Gastroesophageal sphincter (tissue), 4 donors: ENCODE results near the gene TTLL5. TPM values are rescaled to one million over a fixed set of nuclear protein-coding genes. Genes with fewer than 3 reads are reported as not detected.

Experiments
- ATAC-seq: fragments of 150-250 bp; one replicate; pipeline ENCODE4 v1.9.1; 2016; ENCODE audit warnings: mild to moderate bottlenecking, moderate library complexity
- H3K27ac ChIP-seq, 4 donors: fragments of 200-600 bp; sonication (generic) in 3 of 4; 1 replicate in 3 of 4; 2 replicates in 1 of 4; pipeline ENCODE4 v1.5.1; 2016 to 2019
- H3K27me3 ChIP-seq: fragments of 200-600 bp; sonication (generic); one replicate; pipeline ENCODE4 v1.5.1; 2019
- H3K36me3 ChIP-seq, 2 donors: fragments of 200-600 bp; sonication (generic); one replicate each; pipeline ENCODE4 v1.5.1; 2019; ENCODE audit warnings: control low read depth in 1 of 2
- H3K4me1 ChIP-seq, 3 donors: fragments of 200-600 bp; sonication (generic); 1 replicate in 2 of 3; 2 replicates in 1 of 3; pipeline ENCODE4 v1.5.1; 2016 to 2019; ENCODE audit warnings: control low read depth in 2 of 3
- H3K4me3 ChIP-seq, 2 donors: fragments of 200-600 bp; sonication (generic); one replicate each; pipeline ENCODE4 v1.5.1; 2019; ENCODE audit warnings: mild to moderate bottlenecking in 1 of 2, moderate library complexity in 1 of 2
- H3K9me3 ChIP-seq, 3 donors: fragments of 200-600 bp; sonication (generic); one replicate each; pipeline ENCODE4 v1.5.1; 2017 to 2019; ENCODE audit warnings: control low read depth in 2 of 3
- EP300 ChIP-seq: sonication (generic); formaldehyde crosslinking; IDR thresholded peaks from one replicate; pipeline ENCODE4 v1.6.1; 2017; ENCODE audit warnings: antibody characterized with exemption, mild to moderate bottlenecking
- POLR2A ChIP-seq, 2 donors: fragments of 450-650 bp; IDR thresholded peaks; one replicate each; pipeline ENCODE4 v1.6.1; 2017; ENCODE audit warnings: antibody characterized with exemption in 2 of 2, mild to moderate bottlenecking in 2 of 2, moderate library complexity in 1 of 2
- POLR2AphosphoS5 ChIP-seq: sonication (generic); formaldehyde crosslinking; IDR thresholded peaks from one replicate; pipeline ENCODE4 v1.6.1; 2017; ENCODE audit warnings: antibody characterized with exemption
- WGBS, 2 donors: methylation state at CpG; one replicate each; pipeline ENCODE4 v1.1.5; 2018; ENCODE audit warnings: low coverage in 1 of 2; 5-methylcytosine and 5-hydroxymethylcytosine counted together
- total RNA-seq, 4 donors: library from RNA; depleted of rRNA; stranded (reverse); fragments of >200 nt; gene quantifications; one replicate each; pipeline ENCODE4 v1.1.0, GENCODE V29; 2016
- TF ChIP-seq, protein P1 (sequence below), 4 experiments: fragments of 200-600 bp in 2 of 4; fragments of 450-650 bp in 2 of 4; sonication (generic) in 1 of 4; IDR thresholded peaks; one replicate each; pipeline ENCODE4 v1.5.1; 2017 to 2019; ENCODE audit warnings: antibody characterized with exemption in 4 of 4, mild to moderate bottlenecking in 2 of 4, moderate library complexity in 2 of 4

TTLL5 gene
- total RNA-seq, 4 donors from 2014 or later = 18.1 to 30.0 (median 22.1) TPM

DNA sequence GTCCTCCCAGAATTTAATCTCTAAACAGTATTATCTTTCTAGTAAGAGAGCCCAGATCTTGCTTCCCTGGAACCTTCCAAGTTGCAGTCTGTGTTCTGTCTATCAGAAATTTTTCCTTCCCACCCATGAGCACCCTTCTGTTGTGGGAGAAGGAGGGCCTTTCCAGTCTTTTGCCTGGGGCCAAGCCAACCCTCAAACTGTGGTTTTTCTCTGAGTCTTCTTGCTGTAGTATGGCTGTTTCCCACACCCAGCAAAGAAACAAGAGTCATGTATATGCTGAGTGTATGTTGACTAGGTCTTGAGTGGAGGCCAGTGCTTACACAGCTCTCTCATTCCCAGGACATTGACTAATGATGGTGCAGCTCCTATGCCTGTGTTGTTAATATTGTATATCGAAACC is 216.2 kb downstream of the TTLL5 start:
- Histone ChIP-seq H3K36me3 (no peaks in the 10 kb centered on the region), H3K27me3 (no peaks in the 10 kb centered on the region), H3K27ac (peak overlapping the region in 3 of 4 donors; percentile 29 to 58 (median 48)), H3K4me3 (no peak overlapping the region), H3K9me3 (no peaks in the 10 kb centered on the region), H3K4me1 (peaks cover 0 to 22% (median 4%) of the 10 kb centered on the region in 3 donors)
- 43% methylated on average over 1 of the region's 1 CpG; no CpG with 5 or more reads in 1 of the 2 donors for WGBS, 2 donors
- ATAC-seq = no peak
- TF ChIP-seq, protein P1, sequence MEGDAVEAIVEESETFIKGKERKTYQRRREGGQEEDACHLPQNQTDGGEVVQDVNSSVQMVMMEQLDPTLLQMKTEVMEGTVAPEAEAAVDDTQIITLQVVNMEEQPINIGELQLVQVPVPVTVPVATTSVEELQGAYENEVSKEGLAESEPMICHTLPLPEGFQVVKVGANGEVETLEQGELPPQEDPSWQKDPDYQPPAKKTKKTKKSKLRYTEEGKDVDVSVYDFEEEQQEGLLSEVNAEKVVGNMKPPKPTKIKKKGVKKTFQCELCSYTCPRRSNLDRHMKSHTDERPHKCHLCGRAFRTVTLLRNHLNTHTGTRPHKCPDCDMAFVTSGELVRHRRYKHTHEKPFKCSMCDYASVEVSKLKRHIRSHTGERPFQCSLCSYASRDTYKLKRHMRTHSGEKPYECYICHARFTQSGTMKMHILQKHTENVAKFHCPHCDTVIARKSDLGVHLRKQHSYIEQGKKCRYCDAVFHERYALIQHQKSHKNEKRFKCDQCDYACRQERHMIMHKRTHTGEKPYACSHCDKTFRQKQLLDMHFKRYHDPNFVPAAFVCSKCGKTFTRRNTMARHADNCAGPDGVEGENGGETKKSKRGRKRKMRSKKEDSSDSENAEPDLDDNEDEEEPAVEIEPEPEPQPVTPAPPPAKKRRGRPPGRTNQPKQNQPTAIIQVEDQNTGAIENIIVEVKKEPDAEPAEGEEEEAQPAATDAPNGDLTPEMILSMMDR (IDR thresholded peaks at IDR 0.05) = no peak
- no peak for TF ChIP-seq EP300
- no peak for TF ChIP-seq POLR2A (IDR thresholded peaks at IDR 0.05)
- no peak for TF ChIP-seq POLR2AphosphoS5

DNA sequence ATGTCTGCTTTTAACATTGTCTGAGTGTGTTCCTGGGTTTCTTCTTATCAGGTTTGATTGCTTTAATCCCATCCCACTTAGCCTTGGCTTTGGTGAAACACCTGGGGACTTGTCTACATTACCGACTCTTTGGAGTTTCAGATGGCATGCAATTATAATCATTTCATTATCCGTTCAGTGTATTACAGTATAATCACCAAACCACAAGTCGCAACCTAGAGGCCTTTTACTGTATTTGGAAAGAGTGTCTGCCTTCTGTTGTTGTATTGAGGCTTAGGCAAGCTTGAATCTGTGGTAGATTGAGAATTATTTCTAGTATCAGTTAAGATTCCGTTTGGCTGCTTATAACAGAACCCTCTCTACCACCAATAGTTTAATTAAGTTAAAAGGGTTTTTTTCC is 216.8 kb downstream of the TTLL5 start:
- no peak for ATAC-seq
- peaks cover 0 to 3% of the 10 kb centered on the region in 2 donors for H3K36me3 ChIP-seq
- H3K9me3 ChIP-seq = no peaks in the 10 kb centered on the region
- 61 to 79% methylated on average over 3 to 4 of the region's 4 CpGs for WGBS, 2 donors
- peak overlapping the region in 1 of 4 donors; percentile 58 for H3K27ac ChIP-seq
- no peaks in the 10 kb centered on the region for H3K27me3 ChIP-seq
- TF ChIP-seq, protein P1 (IDR thresholded peaks at IDR 0.05) = no peak
- no peak for TF ChIP-seq POLR2A (IDR thresholded peaks at IDR 0.05)
- TF ChIP-seq EP300 = no peak
- TF ChIP-seq POLR2AphosphoS5 = no peak
- H3K4me3 ChIP-seq = no peak overlapping the region
- peaks cover 0 to 22% (median 4%) of the 10 kb centered on the region in 3 donors for H3K4me1 ChIP-seq

DNA sequence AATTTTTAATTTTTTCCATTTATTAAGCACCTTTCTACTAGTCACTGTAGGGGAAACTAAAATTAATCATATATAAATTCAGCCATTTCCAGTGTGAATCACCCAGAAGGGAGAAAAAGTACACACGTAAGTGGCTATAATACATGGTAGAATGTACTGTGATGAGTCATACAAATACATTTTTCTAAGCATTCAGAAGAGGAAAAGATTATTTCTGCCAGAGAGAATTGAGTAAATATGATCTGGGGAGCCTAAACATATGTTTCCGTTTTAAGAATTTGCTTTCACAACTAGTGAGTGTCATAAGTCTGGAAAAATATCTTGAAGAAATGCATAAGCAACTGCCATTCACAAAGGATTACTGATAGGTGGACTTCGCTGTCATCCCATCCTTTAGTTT is 218.0 kb downstream of the TTLL5 start:
- Histone ChIP-seq H3K27ac (no peak overlapping the region), H3K36me3 (peaks cover 0 to 8% of the 10 kb centered on the region in 2 donors), H3K4me1 (peaks cover 0 to 22% (median 4%) of the 10 kb centered on the region in 3 donors), H3K27me3 (no peaks in the 10 kb centered on the region), H3K9me3 (no peaks in the 10 kb centered on the region), H3K4me3 (no peak overlapping the region)
- no peak for ATAC-seq
- WGBS, 2 donors = 57 to 64% methylated on average over 3 of the region's 3 CpGs
- no peak for TF ChIP-seq POLR2A (IDR thresholded peaks at IDR 0.05)
- TF ChIP-seq EP300 = no peak
- no peak for TF ChIP-seq POLR2AphosphoS5
- TF ChIP-seq, protein P1 (IDR thresholded peaks at IDR 0.05) = no peak

DNA sequence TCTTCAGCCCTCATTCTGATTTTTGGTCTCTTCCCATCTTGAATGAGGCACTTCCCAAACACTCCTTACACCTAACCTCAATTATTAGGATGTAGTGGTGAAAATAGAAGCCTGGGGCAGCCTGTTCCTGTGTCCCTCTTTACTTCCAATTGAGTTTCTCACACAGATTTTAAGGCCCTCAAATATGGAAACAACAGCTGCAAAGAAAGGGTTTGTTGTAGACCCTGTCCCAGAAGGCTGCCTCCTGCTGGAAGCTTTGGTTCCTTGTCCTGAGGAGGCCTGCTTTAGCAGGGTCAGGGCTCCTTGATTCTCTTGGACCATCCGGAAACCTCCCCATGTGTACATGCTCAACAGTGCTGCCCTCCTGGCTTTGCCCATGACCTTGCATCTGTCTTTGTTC is 219.5 kb downstream of the TTLL5 start:
- no peak for ATAC-seq

DNA sequence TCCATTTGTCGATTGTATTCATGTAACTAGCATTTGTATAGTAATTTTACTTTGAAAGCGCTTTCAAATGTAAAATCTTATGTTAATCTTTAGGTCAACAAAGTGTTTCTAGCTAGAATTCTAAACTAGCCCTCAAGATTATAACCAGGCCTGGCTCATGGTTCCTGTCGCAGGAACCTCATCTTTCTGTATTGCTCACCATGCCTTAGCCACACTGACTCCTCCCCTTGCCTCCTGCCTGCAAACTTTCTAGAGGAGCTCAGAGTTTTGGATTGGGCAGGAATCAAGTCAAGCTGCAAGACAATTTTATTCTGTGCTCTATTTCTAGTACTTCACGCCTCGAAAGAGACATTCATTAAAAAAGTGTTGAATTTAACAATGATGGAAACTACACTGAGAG is 220.9 kb downstream of the TTLL5 start:
- Histone ChIP-seq H3K27ac (no peak overlapping the region), H3K36me3 (peaks cover 0 to 12% of the 10 kb centered on the region in 2 donors), H3K4me1 (peaks cover 0 to 19% (median 0%) of the 10 kb centered on the region in 3 donors), H3K27me3 (no peaks in the 10 kb centered on the region), H3K9me3 (no peaks in the 10 kb centered on the region), H3K4me3 (no peak overlapping the region)
- 95 to 100% methylated on average over 5 of the region's 5 CpGs for WGBS, 2 donors
- TF ChIP-seq, protein P1 (IDR thresholded peaks at IDR 0.05) = no peak
- TF ChIP-seq POLR2A (IDR thresholded peaks at IDR 0.05) (no peak), EP300 (no peak), POLR2AphosphoS5 (no peak)
- no peak for ATAC-seq

More for the DNA sequence above, 219.5 kb downstream of the TTLL5 start:
- Histone ChIP-seq H3K9me3 (no peaks in the 10 kb centered on the region), H3K27ac (no peak overlapping the region), H3K36me3 (peaks cover 0 to 12% of the 10 kb centered on the region in 2 donors), H3K4me1 (peaks cover 0 to 22% (median 4%) of the 10 kb centered on the region in 3 donors), H3K27me3 (no peaks in the 10 kb centered on the region), H3K4me3 (no peak overlapping the region)
- TF ChIP-seq POLR2AphosphoS5 = no peak
- TF ChIP-seq EP300 = no peak
- no peak for TF ChIP-seq POLR2A (IDR thresholded peaks at IDR 0.05)
- TF ChIP-seq, protein P1 (IDR thresholded peaks at IDR 0.05) = no peak
- 100% methylated on average over 1 of the region's 1 CpG; no CpG with 5 or more reads in 1 of the 2 donors for WGBS, 2 donors
